Upper lobe of left lung (tissue), 6 donors: ENCODE data around the gene LBH. TPM values are rescaled to one million over a fixed set of nuclear protein-coding genes. Genes with fewer than 3 reads are reported as not detected.

ENCODE experiments used
- ATAC-seq, 2 donors: fragments of 200-7000 bp; cut with Tn5 transposase; one replicate each; pipeline ENCODE4 v1.9.1; 2022; ENCODE audit warnings: mild to moderate bottlenecking in 2 of 2, moderate library complexity in 2 of 2; ENCODE audit not compliant: low FRiP score in 2 of 2
- DNase-seq, 2 donors: peaks; one replicate each; pipeline ENCODE4 v3.0.0-alpha.2; 2019 to 2020
- H3K27ac ChIP-seq, 4 donors: fragments of 200-600 bp; sonication (generic); one replicate each; pipeline ENCODE4 v1.5.1; 2016 to 2019
- H3K27me3 ChIP-seq, 4 donors: fragments of 200-600 bp; sonication (generic); one replicate each; pipeline ENCODE4 v1.5.1; 2017 to 2019
- H3K36me3 ChIP-seq, 4 donors: fragments of 200-600 bp; sonication (generic); one replicate each; pipeline ENCODE4 v1.5.1; 2016 to 2019
- H3K4me1 ChIP-seq, 4 donors: fragments of 200-600 bp; sonication (generic); one replicate each; pipeline ENCODE4 v1.5.1; 2018 to 2019
- H3K4me3 ChIP-seq, 4 donors: fragments of 200-600 bp; sonication (generic); one replicate each; pipeline ENCODE4 v1.5.1; 2017 to 2019; ENCODE audit warnings: mild to moderate bottlenecking in 2 of 4, moderate library complexity in 1 of 4
- H3K9me3 ChIP-seq, 4 donors: fragments of 200-600 bp; sonication (generic); one replicate each; pipeline ENCODE4 v1.5.1; 2018 to 2019
- CTCF ChIP-seq, 6 experiments: fragments of 450-650 bp in 4 of 6; fragments of 200-600 bp in 2 of 6; sonication (generic) in 2 of 6; IDR thresholded peaks; one replicate each; pipeline ENCODE4 v1.5.1; 2016 to 2019; ENCODE audit warnings: antibody characterized with exemption in 6 of 6
- EP300 ChIP-seq, 4 donors: sonication (generic); formaldehyde crosslinking; IDR thresholded peaks; one replicate each; pipeline ENCODE4 v1.5.1; 2017; ENCODE audit warnings: antibody characterized with exemption in 4 of 4, control low read depth in 2 of 4
- POLR2A ChIP-seq, 4 donors: fragments of 450-650 bp; IDR thresholded peaks; one replicate each; pipeline ENCODE4 v1.5.1; 2016 to 2017; ENCODE audit warnings: antibody characterized with exemption in 4 of 4, mild to moderate bottlenecking in 2 of 4
- POLR2AphosphoS5 ChIP-seq, 2 donors: sonication (generic); formaldehyde crosslinking; IDR thresholded peaks; one replicate each; pipeline ENCODE4 v1.5.1; 2017; ENCODE audit warnings: antibody characterized with exemption in 2 of 2
- WGBS, 2 donors: methylation state at CpG; one replicate each; pipeline ENCODE4 v1.1.5; 2017 to 2018; 5-methylcytosine and 5-hydroxymethylcytosine counted together
- total RNA-seq, 6 donors: library from RNA; depleted of rRNA in 4 of 6; stranded (reverse); fragments of >200 nt in 4 of 6; gene quantifications; one replicate each; pipeline versions ENCODE4 v1.1.0 to v1.2.1, GENCODE V29; 2016 to 2021
- donor health status: DM: no; HTN: no; CAD: no; lungs with moderate emphysema.
- donor health status: DM: no; HTN: yes; CAD: no; lungs with severe emphysema.

The LBH gene
- total RNA-seq, 6 donors from 2014 or later = 45.6 to 270 (median 154) TPM

- H3K27ac ChIP-seq = peak overlapping the region; percentile 87 to 93 (median 90)
- H3K4me1 ChIP-seq = peaks cover 11 to 56% (median 36%) of the 10 kb centered on the region in 4 donors
- no peaks in the 10 kb centered on the region for H3K27me3 ChIP-seq
- peaks cover 0 to 28% (median 2%) of the 10 kb centered on the region in 4 donors for H3K36me3 ChIP-seq
- no peaks in the 10 kb centered on the region for H3K9me3 ChIP-seq
- ATAC-seq (peak in 1 of 2 donors; percentile 6), DNase-seq (no peak)
- WGBS, 2 donors = 0% methylated on average over 7 to 8 of the region's 8 CpGs
- peak overlapping the region; percentile 59 to 90 (median 77) for H3K4me3 ChIP-seq
- no peak for TF ChIP-seq POLR2AphosphoS5 (IDR thresholded peaks at IDR 0.05)
- TF ChIP-seq POLR2A (IDR thresholded peaks at IDR 0.05) = no peak
- no peak for TF ChIP-seq EP300 (IDR thresholded peaks at IDR 0.05)
- TF ChIP-seq CTCF (IDR thresholded peaks at IDR 0.05) = no peak
Measured at GRCh38 chr2:30232801-30233130, 1.4 kb downstream of the LBH start.

GRCh38 chr2:30233271-30234009 is 2.1 kb downstream of the LBH start:
- no peak for DNase-seq
- Histone ChIP-seq H3K27me3 (no peaks in the 10 kb centered on the region), H3K27ac (peak overlapping the region; percentile 87 to 93 (median 90)), H3K36me3 (peaks cover 0 to 32% (median 2%) of the 10 kb centered on the region in 4 donors), H3K4me1 (peaks cover 11 to 60% (median 38%) of the 10 kb centered on the region in 4 donors), H3K9me3 (no peaks in the 10 kb centered on the region), H3K4me3 (peak overlapping the region; percentile 59 to 90 (median 77))
- WGBS, 2 donors = 43 to 48% methylated on average over 4 of the region's 4 CpGs
- no peak for TF ChIP-seq POLR2AphosphoS5 (IDR thresholded peaks at IDR 0.05)
- no peak for TF ChIP-seq POLR2A (IDR thresholded peaks at IDR 0.05)
- TF ChIP-seq CTCF (IDR thresholded peaks at IDR 0.05) = no peak
- no peak for TF ChIP-seq EP300 (IDR thresholded peaks at IDR 0.05)
- no peak for ATAC-seq

GRCh38 chr2:30234180-30234971 is 3.0 kb downstream of the LBH start:
- ATAC-seq = peak in 1 of 2 donors; percentile 26
- H3K4me1 ChIP-seq = peaks cover 12 to 65% (median 39%) of the 10 kb centered on the region in 4 donors
- no peaks in the 10 kb centered on the region for H3K27me3 ChIP-seq
- H3K9me3 ChIP-seq = no peaks in the 10 kb centered on the region
- DNase-seq = no peak
- TF ChIP-seq POLR2A (IDR thresholded peaks at IDR 0.05) = peak in 1 of 4 donors; percentile 22
- no peak for TF ChIP-seq EP300 (IDR thresholded peaks at IDR 0.05)
- no peak for TF ChIP-seq CTCF (IDR thresholded peaks at IDR 0.05)
- peak in 1 of 2 donors; percentile 13 for TF ChIP-seq POLR2AphosphoS5 (IDR thresholded peaks at IDR 0.05)
- H3K36me3 ChIP-seq = peaks cover 0 to 32% (median 2%) of the 10 kb centered on the region in 4 donors
- H3K27ac ChIP-seq = peak overlapping the region; percentile 87 to 93 (median 90)
- peak overlapping the region; percentile 5 to 90 (median 77) for H3K4me3 ChIP-seq
- WGBS, 2 donors = 30 to 40% methylated on average over 10 to 12 of the region's 12 CpGs

- peak overlapping the region in 3 of 4 donors; percentile 72 to 90 (median 82) for H3K4me3 ChIP-seq
- no peak for DNase-seq
Measured at GRCh38 chr2:30235008-30235655, 3.8 kb downstream of the LBH start.

More at GRCh38 chr2:30235008-30235655, 3.8 kb downstream of the LBH start:
- TF ChIP-seq CTCF (IDR thresholded peaks at IDR 0.05) (no peak), POLR2AphosphoS5 (IDR thresholded peaks at IDR 0.05) (no peak), EP300 (IDR thresholded peaks at IDR 0.05) (no peak), POLR2A (IDR thresholded peaks at IDR 0.05) (no peak)
- H3K4me1 ChIP-seq = peaks cover 19 to 72% (median 47%) of the 10 kb centered on the region in 4 donors
- ATAC-seq = no peak
- WGBS, 2 donors = 77 to 88% methylated on average over 6 of the region's 6 CpGs
- H3K9me3 ChIP-seq = no peaks in the 10 kb centered on the region
- H3K27ac ChIP-seq = peak overlapping the region; percentile 56 to 93 (median 89)
- peaks cover 0 to 32% (median 2%) of the 10 kb centered on the region in 4 donors for H3K36me3 ChIP-seq
- H3K27me3 ChIP-seq = no peaks in the 10 kb centered on the region
